Measurements from ENCODE around the gene SLA2.
"Not testable (repeated sequence)": the region's sequence is repeated elsewhere in the genome, so short reads cannot be mapped to it uniquely, and the experiment has no call there.

The SLA2 gene

GRCh38 chr20:36645998-36646397, at the start of gene SLA2:
Gene SLA2 (minus strand): TSS chr20:36646196. CDS start chr20:36641335, 4,861 bp downstream.
- in situ Hi-C loops (cut with MboI; ENCODE audit: low sequenced_read_pairs), result no loop called here

GRCh38 chr20:36695467-36695866, 49.5 kb upstream of the SLA2 start:
- in situ Hi-C loops (cut with MboI; ENCODE audit: low sequenced_read_pairs), result not testable (repeated sequence)

- in situ Hi-C loops (cut with MboI; ENCODE audit: low sequenced_read_pairs), result no loop called here
Observed at GRCh38 chr20:36688630-36689029, 42.6 kb upstream of the SLA2 start.

GRCh38 chr20:36687850-36688249, 41.9 kb upstream of the SLA2 start:
- in situ Hi-C loops (cut with MboI; ENCODE audit: low sequenced_read_pairs), result no loop called here

- in situ Hi-C loops (cut with MboI; ENCODE audit: low sequenced_read_pairs), result no loop called here
Observed at GRCh38 chr20:36686944-36687343, 40.9 kb upstream of the SLA2 start.

- in situ Hi-C loops (cut with MboI; ENCODE audit: low sequenced_read_pairs), result no loop called here
Observed at GRCh38 chr20:36686504-36686903, 40.5 kb upstream of the SLA2 start.

- in situ Hi-C loops (cut with MboI; ENCODE audit: low sequenced_read_pairs), result no loop called here
Observed at GRCh38 chr20:36684747-36685146, 38.8 kb upstream of the SLA2 start.

GRCh38 chr20:36682311-36682710, 36.3 kb upstream of the SLA2 start:
- in situ Hi-C loops (cut with MboI; ENCODE audit: low sequenced_read_pairs), result no loop called here

GRCh38 chr20:36677422-36677771, 31.4 kb upstream of the SLA2 start:
- in situ Hi-C loops (cut with MboI; ENCODE audit: low sequenced_read_pairs), result no loop called here

GRCh38 chr20:36676701-36677421, 30.9 kb upstream of the SLA2 start:
- in situ Hi-C loops (cut with MboI; ENCODE audit: low sequenced_read_pairs), result no loop called here

GRCh38 chr20:36675545-36675944, 29.5 kb upstream of the SLA2 start:
- in situ Hi-C loops (cut with MboI; ENCODE audit: low sequenced_read_pairs), result not testable (repeated sequence)

GRCh38 chr20:36672991-36673390, 27.0 kb upstream of the SLA2 start:
- in situ Hi-C loops (cut with MboI; ENCODE audit: low sequenced_read_pairs), result no loop called here

- in situ Hi-C loops (cut with MboI; ENCODE audit: low sequenced_read_pairs), result no loop called here
Observed at GRCh38 chr20:36670665-36671357, 24.8 kb upstream of the SLA2 start.

- in situ Hi-C loops (cut with MboI; ENCODE audit: low sequenced_read_pairs), result no loop called here
Observed at GRCh38 chr20:36666181-36666740, 20.3 kb upstream of the SLA2 start.

GRCh38 chr20:36663031-36663430, 17.0 kb upstream of the SLA2 start:
- in situ Hi-C loops (cut with MboI; ENCODE audit: low sequenced_read_pairs), result no loop called here

- in situ Hi-C loops (cut with MboI; ENCODE audit: low sequenced_read_pairs), result no loop called here
Observed at GRCh38 chr20:36658300-36658699, 12.3 kb upstream of the SLA2 start.

GRCh38 chr20:36656733-36657132, 10.7 kb upstream of the SLA2 start:
- in situ Hi-C loops (cut with MboI; ENCODE audit: low sequenced_read_pairs), result no loop called here

GRCh38 chr20:36655004-36655403, 9.0 kb upstream of the SLA2 start:
- in situ Hi-C loops (cut with MboI; ENCODE audit: low sequenced_read_pairs), result no loop called here

GRCh38 chr20:36654506-36654905, 8.5 kb upstream of the SLA2 start:
- in situ Hi-C loops (cut with MboI; ENCODE audit: low sequenced_read_pairs), result no loop called here

- in situ Hi-C loops (cut with MboI; ENCODE audit: low sequenced_read_pairs), result no loop called here
Observed at GRCh38 chr20:36653456-36653855, 7.5 kb upstream of the SLA2 start.

- in situ Hi-C loops (cut with MboI; ENCODE audit: low sequenced_read_pairs), result no loop called here
Observed at GRCh38 chr20:36647196-36648121, 1.5 kb upstream of the SLA2 start.

Measured in HL-60/S4 treated with phorbol 12-myristate 13-acetate at 8.2 ng/mL for 4 days and 3 days (cell line).